GM19238 (cell line): Measurements from ENCODE around the gene GDAP1L1.
A peak's percentile ranks its signal among the peaks of the same experiment; 100 is the strongest.
"Not testable (repeated sequence)": the region's sequence is repeated elsewhere in the genome, so short reads cannot be mapped to it uniquely, and the experiment has no call there.

Source experiments
- DNase-seq: peaks from one replicate; pipeline ENCODE4 v3.0.0; 2011; ENCODE audit warnings: low spot score; ENCODE audit not compliant: insufficient read length

Gene GDAP1L1

DNA sequence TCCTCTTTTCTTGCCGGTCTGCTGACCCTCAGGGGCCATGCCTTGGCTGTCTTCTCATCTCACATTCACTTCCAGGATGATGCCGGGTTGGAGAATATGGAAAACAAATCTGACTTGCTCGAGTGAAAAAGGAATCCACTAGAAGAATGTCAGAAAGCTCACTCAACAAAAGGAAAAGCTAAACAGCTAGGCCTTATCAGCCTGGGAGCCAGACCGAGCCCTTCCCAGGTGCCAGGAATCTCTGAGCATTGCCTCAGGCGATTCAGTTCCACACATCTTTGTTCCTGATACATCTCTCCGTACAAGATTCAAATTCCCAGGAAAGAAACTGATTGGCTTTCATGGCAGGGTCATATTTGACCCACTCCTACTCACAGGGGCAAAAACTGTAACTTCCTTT lies 27.3 kb upstream of the GDAP1L1 start:
- DNase-seq: no peak

DNA sequence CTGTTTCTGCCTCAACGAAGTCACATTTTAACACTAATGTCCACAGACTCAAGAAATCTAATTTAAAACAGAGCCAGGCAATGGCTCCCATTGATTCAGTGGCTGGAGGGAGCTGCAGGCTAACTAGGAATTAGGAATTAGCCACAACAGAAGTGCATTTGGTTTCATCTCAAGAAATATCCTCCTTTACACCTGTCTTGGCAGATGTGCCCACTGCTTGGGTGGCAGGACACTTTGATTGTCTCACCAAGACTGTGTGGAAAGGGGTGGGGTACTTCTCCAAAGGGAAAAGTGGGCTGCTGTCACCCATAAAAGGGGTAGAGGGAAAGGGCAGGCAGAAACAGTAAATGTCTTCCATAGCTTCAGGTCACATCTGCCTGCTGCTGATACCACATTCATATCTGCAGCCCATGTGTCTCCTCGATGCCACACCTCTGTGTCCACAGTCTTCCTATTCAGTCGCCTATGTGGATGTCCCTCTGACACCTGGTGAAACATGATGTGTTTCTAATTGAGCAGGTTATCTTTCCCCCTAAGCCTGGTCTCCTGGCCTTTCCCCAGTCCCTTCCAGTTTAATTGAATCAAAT lies 25.6 kb upstream of the GDAP1L1 start:
- DNase-seq: no peak

DNA sequence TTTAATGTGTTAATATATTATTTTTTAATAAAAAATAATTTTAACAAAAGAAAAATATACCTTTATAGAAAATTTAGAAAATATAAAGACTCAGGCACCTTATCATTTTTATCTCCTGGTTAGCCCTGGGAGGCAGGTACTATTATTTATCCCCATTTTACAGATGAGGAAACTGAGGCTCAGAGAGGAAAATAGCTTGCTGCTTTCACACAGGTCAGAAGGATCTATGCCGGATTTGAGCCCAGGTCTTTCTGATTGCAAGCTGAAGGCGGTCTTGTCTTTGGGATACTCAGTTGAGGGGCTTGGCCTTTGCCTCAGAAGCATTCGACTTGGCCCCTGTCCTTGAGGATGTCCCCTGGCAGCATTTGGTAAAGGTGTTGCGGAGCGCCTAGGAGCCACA lies 25.1 kb upstream of the GDAP1L1 start:
- no peak for DNase-seq

DNA sequence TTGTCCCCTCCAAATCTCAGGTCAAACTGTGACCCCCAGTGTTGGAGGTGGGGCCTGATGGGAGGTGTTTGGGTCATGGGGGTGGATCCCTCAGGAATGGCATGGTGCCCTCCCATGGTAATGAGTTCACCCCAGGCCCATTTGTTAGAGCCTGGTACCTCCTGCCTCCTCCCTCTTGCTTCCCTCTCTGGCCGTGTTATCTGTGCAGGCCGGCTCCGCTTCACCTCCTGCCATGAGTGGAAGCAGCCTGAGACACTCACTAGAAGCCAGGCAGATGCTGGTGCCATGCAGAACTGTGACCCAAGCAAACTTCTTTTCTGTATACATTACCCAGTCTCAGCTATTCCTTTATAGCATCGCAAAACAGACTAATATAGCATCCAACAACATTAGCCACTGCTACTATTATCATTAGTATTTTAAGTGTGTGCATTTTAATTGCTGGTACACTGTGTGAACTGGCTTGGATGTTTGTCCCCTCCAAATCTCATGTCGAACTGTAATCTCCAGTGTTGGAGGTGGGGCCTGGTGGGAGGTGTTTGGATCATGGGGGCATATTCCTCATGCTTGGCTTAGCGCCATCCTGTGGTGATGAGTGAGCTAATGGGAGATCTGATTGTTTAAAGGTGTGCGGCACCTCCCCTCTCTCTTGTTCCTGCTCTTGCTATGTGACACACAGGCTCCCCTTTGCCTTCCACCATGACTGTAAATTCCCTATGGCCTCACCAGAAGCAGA lies 24.3 kb upstream of the GDAP1L1 start:
- no peak for DNase-seq

DNA sequence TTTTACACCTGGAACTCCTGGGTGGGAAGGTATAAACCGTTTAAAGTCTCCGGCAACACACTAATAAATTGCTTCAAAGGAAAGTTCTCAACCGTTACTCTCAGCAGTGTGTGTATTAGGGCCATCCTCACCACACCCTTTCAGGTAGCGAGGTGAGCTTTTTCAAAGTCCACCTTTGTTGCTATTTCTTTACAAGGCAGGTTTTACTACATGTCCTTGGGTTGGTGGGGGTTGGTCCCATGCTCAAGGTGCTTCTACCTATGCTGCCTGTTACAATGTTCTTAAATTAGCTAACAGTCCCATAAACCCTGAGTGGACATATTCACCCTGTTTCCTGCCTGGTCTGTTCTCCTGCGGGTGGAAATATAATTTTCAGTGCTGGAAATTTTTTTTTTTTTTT lies 23.4 kb upstream of the GDAP1L1 start:
- no peak for DNase-seq

DNA sequence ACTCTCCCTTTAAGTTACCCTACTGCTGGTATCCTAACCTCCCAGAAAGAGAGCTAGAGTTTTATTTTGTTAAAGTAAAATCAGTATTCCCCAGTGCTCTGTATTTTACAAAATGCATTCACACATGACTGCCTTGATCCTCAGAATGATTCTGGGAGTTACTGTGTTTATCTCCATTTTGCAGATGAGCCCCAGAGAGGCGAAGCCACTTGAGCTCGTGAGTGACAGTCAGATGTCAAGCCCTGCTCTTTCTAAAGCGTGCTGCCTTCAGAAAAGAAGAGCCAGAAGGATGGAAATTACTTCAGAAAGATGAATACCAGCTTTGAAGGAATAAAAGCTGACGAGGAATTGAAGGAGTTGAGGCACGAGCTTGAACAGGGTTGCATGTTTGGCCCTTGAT lies 22.5 kb upstream of the GDAP1L1 start:
- no peak for DNase-seq

DNA sequence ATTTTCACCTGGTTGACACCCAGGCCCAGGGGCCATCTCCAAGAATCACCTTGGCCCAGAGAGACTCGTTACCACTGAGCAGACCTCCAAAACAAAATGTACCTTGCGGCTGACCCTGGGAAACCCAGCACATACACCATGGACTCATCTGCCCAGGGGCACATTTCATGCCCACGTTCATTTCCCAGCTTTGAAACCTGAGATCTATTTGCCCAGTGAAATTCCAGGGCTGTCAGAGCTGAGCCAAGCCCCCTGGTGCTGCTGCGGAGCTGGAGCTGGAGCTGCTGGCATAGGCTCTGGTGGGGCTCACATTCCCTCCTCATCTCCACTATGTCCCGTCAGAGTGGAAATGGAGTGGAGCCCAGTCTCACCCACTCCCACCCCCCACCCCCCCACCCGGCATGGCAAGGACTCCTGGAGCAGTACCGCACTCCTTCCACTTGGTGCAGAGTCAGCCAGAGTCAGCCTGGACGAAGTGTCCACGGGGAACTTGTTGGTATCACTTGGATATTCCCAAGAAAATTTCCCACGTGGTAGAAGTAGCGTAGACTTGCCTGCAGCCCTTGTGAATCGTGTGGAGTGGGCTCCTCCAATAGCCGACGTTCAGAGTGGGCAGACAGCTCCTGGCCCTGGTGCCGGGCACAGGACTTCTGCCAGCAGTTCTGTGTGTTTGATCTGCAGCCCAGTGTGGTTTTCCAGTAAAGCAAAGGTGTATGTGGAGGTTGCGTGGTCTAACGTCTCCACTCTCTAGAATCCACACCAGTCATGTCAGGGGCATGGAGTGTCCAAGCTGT lies 18.4 kb upstream of the GDAP1L1 start:
- DNase-seq: no peak

DNA sequence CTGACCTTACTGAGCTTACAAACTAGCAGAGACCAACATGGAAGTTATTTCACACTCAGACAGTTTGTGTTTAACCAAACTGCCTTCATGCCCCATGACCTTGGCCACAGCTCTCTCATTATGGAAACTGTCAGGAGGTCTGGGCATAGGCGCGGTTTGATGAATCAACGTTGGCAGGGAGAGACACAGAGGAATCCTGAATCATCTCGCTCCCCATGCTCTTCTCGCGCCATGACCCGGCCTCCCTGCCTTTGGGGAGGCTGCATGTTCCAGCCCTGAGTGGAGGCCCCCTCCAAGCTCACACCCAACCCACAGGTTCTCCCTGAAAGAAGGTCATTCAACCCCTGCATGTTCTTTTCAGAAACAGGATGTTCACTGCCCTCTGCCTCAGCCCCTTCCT lies 15.9 kb upstream of the GDAP1L1 start:
- no peak for DNase-seq

DNA sequence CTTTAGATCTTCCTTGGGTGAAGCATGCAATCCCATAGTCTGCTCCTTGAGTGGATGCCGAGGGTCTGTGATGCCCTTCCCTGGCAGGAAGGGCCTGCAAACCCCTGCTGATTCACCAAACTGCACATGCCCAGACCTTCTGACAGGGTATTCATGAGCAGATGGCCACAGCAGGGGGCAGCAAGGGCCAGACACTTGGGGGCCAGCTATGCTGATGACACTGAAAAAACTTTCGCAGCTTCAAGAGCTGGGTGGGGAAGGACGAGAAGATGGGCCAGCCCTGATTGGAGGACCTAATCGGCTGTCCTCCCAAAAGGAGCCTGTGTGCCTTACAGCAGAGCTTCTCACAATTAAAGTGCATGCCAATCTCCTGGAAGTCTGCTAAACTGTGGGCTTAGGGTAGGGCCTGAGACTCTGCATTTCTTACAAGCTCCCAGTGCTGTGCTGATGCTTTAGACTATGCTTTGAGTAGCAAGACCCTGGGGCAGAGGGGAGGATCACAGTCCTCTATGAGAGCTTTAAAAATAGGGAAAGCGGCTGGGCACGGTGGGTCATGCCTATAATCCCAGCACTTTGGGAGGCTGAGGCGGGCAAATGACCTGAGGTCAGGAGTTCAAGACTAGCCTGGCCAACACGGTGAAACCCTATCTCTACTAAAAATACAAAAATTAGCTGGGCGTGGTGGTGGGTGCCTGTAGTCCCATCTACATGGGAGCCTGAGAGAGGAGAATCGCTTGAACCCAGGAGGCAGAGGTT lies 15.2 kb upstream of the GDAP1L1 start:
- no peak for DNase-seq

DNA sequence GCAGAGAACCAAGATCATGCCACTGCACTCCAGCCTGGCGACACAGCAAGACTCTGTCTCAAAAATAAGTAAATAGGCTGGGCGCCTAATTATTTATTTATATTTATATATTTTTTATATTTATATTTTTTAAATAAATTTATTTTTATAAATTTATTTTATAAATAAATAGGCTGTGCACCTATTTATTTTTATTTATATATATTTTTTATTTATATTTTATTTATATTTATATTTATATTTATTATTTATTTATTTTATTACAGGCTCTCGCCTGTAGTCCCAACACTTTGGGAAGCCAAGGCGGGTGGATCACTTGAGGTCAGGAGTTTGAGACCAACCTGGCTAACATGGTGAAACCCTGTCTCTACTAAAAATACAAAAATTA lies 14.6 kb upstream of the GDAP1L1 start:
- not testable (repeated sequence) for DNase-seq

DNA sequence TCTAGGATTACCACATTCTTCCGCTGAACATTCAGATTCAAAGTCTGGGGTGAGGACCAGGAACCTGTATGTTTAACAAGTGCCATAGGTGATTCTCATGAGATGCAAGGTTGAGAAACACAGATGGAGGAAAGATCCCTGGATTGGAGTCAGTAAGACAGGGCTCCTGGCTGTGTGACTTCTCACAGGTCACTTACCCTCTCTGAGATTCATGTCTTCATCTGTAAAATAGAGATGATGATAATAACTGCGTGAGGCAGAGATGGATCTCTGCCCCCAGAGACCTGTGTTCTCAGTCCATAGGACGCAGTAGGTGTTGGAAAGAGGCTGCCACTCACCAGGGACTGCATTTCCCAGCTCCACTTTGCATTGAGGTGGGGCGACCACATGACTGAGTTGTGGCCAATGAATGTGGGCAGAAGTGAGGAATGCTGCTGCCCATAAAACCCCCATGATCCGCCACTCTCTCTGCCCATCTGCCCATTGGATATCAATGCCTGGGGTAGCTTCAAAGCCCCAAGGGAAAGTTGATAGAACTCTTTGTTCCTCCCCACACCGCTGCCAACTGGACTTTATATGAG lies 13.6 kb upstream of the GDAP1L1 start:
- no peak for DNase-seq

DNA sequence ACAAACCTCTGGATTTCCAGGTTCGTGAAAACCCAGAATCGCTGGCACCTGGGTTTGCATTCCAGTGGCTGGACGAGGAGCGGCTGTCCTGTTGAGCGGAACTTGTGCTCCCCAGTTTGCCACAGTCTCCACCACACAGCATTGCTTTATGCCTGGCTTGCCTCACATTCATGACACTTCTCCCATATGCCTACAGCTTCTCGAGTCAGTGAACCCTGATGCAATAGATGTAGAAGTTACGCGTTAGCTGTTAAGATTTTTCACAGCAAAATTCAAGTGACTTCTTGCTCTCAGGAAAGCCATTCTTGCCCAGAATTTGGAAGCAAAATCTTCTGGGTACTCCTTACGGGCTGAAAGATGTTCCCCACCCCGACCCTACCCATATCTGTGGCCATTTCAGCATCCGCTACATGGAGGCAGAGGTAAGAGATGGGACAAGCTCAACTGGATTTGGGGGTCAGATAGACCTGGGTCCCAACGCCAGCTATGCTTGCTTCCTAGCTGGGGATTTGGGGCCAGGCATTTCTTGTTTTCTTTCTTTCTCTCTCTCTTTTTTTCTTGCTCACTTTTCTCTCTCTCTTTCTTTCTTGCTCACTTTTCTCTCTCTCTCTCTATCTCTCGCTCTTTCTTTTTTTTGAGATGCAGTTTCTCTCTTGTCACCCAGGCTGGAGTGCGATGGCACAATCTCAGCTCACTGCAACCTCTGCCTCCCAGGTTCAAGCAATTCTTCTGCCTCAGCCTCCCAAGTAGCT lies 12.4 kb upstream of the GDAP1L1 start:
- DNase-seq: no peak

DNA sequence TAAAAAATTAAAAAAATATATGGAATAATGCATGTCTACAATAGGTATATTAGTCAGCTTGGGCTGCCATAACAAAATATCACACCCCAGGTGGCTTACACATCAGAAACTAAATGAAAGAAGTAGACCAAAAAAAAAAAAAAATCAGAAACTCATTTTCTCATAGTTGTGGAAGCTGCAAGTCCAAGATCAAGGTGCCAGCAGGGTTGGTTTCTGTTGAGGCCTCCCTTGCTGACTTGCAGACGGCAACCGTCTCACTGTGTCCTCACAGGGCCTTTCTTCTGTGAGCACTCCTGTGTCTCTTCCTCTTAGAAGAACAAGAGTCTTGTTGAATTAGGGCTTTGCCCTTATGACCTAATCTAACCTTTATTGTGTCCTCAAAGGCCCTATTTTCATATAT lies 11.4 kb upstream of the GDAP1L1 start:
- DNase-seq: no peak

DNA sequence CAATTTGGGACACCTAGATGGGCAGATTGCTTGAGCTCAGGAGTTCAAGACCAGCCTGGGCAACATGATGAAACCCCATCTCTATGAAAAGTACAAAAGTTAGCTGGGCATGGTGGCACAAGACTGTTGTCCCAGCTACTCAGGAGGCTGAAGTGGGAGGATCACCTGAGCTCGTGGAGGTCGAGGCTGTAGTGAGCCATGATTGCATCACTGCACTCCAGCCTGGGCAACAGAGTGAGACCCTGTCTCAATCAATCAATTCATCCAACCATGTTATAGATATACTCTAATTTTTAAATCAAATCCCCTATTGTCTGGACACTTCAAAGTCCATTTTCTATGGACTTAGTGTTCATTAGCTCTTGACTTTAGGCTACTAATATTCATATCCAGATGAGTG lies 10.3 kb upstream of the GDAP1L1 start:
- not testable (repeated sequence) for DNase-seq

DNA sequence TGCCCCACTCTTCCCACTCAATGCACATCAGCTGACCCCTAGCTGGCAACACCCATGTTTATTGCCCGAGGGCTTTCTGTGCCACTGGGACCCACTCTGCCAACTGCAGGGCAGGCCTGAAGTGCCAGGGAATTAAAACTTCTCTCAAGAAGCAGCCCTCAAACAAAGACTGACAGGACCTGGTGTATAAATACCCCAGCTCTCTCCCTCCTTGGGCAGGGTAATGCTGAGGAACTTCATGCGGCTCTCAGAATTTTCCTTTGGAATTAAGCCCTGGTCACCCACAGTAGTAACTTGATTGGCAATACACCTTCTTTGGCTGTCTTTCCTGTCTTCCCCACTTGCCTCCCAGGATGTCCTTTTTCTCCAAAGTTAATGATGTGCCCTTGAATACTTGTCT lies 5.3 kb upstream of the GDAP1L1 start:
- no peak for DNase-seq

DNA sequence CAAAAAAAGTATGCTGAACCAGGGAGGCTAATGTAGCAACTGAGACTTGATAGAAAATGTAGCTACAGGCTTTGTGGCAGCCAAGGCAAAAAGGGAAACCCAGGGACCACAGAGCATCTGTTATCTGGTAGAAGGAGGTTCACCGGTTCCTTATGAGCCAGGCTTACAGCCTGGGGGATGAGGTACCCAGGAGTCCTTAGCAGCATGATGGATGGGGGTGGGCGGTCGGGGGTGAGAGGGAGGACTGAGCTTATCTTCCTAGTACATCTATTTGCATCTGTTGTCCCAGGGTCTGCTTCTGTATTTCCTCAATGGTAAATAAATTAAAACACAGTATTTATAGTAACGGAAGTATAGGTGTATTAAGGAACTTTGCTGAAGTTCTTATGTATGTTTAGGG lies 1.1 kb upstream of the GDAP1L1 start:
- DNase-seq: no peak

DNA sequence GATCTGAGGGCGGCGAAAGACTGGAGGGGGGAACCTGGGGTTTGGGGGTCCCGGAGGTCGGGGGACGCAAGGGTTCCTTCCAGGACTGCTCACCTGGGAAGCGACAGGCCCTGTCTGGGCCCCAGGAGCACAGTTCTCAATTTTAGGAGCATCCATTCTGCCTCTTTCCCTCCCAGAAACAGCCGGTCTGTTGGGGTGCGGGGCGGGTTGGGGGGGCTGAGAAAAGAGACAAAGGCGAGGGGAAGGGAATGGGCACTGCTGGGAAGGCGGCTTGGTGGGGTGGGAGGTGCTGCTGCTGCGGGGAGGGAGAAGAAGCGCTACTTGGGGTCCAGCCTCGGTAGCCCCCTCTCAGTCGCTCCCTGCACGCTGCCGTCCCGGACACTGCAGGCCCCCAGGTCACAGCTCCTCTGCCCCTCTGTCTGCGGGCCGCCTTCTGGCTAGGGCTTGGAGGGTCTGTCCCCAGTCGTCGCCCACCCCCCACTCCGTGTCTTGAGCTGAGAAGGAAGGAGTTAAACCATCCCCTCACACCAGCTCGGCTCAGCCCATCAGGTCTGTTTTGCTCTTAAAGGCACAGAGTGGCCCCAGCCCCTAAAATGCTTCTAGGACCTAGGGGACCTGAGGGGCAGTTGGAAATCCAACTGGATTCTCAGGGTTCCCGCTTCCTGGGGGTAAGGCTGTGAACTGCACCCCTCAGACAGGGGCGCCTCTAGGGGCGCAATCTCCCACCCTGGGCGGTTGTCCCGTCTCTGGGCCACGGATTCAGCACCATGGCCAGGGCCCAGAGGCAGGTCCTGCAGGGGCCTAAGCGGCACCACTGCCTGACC lies 690 bp downstream of the GDAP1L1 start:
- DNase-seq: peak; percentile 24

DNA sequence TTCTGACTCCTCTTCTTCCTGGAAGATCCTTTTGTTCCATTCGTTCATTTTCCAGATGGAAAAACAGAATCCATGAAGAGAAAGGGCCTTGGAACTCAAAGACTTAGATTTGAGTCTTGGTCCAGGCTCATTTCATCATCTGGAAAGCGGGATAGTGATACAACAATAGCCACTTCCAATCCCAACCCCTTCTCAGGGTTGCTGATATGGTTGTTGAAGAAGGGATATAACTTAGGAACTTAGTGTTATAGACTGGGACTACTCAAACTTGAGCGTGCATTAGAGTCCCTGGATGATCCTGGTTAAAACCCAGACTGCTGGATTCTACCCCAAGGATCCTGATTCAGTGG lies 1.3 kb downstream of the GDAP1L1 start:
- no peak for DNase-seq

DNA sequence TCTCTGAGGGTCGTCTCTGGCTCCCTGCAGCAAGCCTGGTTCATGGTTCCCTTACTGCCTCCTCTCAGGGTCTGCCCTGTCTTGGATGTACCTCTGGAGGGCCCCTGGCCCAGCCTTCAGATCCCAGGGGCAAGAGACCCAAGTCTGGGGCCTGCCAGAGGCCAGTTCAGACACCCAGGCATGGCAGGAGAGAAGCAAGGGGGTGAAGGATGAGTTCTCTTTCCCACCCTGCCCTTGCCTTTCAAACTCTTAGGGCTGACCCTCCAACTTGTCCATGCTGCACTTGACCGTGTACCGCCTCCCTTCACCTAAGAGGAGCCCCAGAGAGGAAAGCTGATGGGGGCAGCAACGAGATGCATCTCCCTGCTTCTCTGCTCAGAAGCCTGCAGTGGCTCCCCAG lies 4.2 kb downstream of the GDAP1L1 start:
- DNase-seq: no peak

DNA sequence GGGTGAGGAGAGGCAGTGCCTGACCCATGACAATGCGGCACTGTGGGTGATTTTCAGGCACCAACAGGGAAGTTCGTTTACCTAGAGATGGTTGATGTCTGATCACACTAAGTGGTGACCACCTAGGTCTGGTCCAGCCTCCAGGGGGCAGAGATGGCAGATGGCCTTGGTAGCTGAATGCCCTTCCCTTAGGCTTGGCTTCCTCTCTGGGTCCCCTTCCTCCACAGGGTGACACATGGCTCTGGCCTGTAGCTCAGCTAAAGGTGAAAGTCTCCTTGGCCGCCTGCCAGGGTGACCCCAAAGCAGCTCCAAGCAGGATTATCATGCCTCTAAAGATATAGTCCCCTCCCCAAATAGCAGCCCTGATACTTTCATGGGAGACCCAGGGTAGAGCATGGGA lies 6.4 kb downstream of the GDAP1L1 start:
- no peak for DNase-seq
